ENCODE data around the gene LRRC17. TPM values are rescaled to one million over a fixed set of nuclear protein-coding genes. Genes with fewer than 3 reads are reported as not detected.
"Not testable (repeated sequence)": the region's sequence is repeated elsewhere in the genome, so short reads cannot be mapped to it uniquely, and the experiment has no call there.

The LRRC17 gene
- total RNA-seq, 4 donors from 2014 or later: 0.83 to 3.5 (median 2.6) TPM

DNA sequence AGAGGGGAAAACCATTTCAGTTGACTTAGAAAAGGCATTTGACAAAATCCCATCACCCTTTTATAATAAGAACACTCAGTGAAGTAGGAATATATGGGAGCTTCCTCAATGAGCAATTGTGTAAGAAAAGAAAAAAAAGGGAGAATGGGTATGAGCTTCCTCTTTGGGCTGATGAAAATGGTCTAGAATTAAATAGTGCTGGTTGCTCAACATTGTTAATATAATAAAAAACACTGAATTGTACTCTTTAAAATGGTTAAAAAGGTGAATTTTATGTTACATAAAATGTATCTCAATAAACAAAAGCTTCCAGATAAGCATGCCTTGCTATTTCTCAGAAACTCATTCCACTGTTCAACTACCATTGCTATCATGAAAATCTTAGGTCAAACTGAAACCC, 40.6 kb downstream of the LRRC17 start:
- Histone ChIP-seq H3K36me3 (no peaks in the 10 kb centered on the region), H3K27ac (replicated peaks in 1 of 4) (no peak overlapping the region), H3K4me1 (no peaks in the 10 kb centered on the region), H3K4me3 (no peak overlapping the region), H3K27me3 (no peaks in the 10 kb centered on the region), H3K9me3 (peaks cover 0 to 8% (median 0%) of the 10 kb centered on the region in 4 donors)
- no peak for DNase-seq (ENCODE audit: extremely low spot score)
- TF ChIP-seq CTCF (IDR thresholded peaks at IDR 0.05) (no peak), POLR2AphosphoS5 (IDR thresholded peaks at IDR 0.05) (no peak), POLR2A (IDR thresholded peaks at IDR 0.05; ENCODE audit: low read depth) (no peak), EP300 (IDR thresholded peaks at IDR 0.05) (no peak)
- intact Hi-C loops (cut with DNase I): no loop called here

- H3K27ac ChIP-seq (replicated peaks in 1 of 4); H3K36me3 ChIP-seq; H3K9me3 ChIP-seq; intact Hi-C loops (cut with DNase I); DNase-seq (ENCODE audit: extremely low spot score); H3K4me3 ChIP-seq; H3K27me3 ChIP-seq; H3K4me1 ChIP-seq: not testable (repeated sequence)
- WGBS: 96% methylated on average over 4 of the region's 4 CpGs
Observed at GRCh38 chr7:102954359-102954758, 41.6 kb downstream of the LRRC17 start.

GRCh38 chr7:102958004-102958403, 45.2 kb downstream of the LRRC17 start:
- DNase-seq (ENCODE audit: extremely low spot score); H3K4me1 ChIP-seq; H3K36me3 ChIP-seq; intact Hi-C loops (cut with DNase I); H3K9me3 ChIP-seq; H3K27ac ChIP-seq (replicated peaks in 1 of 4); H3K27me3 ChIP-seq; H3K4me3 ChIP-seq: not testable (repeated sequence)
- 97% methylated on average over 3 of the region's 3 CpGs for WGBS

DNA sequence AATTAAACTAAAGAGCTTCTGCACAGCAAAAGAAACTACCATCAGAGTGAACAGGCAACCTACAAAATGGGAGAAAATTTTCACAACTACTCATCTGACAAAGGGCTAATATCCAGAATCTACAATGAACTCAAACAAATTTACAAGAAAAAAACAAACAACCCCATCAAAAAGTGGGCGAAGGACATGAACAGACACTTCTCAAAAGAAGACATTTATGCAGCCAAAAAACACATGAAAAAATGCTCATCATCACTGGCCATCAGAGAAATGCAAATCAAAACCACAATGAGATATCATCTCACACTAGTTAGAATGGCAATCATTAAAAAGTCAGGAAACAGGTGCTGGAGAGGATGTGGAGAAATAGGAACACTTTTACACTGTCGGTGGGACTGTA, 49.2 kb downstream of the LRRC17 start:
- H3K4me3 ChIP-seq; intact Hi-C loops (cut with DNase I); H3K27ac ChIP-seq (replicated peaks in 1 of 4); H3K4me1 ChIP-seq; DNase-seq (ENCODE audit: extremely low spot score); H3K9me3 ChIP-seq; H3K27me3 ChIP-seq; H3K36me3 ChIP-seq: not testable (repeated sequence)
- 67% methylated on average over 1 of the region's 2 CpGs for WGBS

- DNase-seq (ENCODE audit: extremely low spot score): peak; percentile 34
- 58% methylated on average over 2 of the region's 2 CpGs for WGBS
- no peak overlapping the region for H3K4me3 ChIP-seq
- intact Hi-C loops (cut with DNase I): no loop called here
- H3K27me3 ChIP-seq: no peaks in the 10 kb centered on the region
- no peaks in the 10 kb centered on the region for H3K4me1 ChIP-seq
- no peaks in the 10 kb centered on the region for H3K9me3 ChIP-seq
- H3K27ac ChIP-seq (replicated peaks in 1 of 4): no peak overlapping the region
- H3K36me3 ChIP-seq: no peaks in the 10 kb centered on the region
- no peak for TF ChIP-seq EP300 (IDR thresholded peaks at IDR 0.05)
- no peak for TF ChIP-seq POLR2A (IDR thresholded peaks at IDR 0.05; ENCODE audit: low read depth)
- no peak for TF ChIP-seq POLR2AphosphoS5 (IDR thresholded peaks at IDR 0.05)
- TF ChIP-seq CTCF (IDR thresholded peaks at IDR 0.05): no peak
Observed at GRCh38 chr7:102966465-102966864, 53.7 kb downstream of the LRRC17 start.

GRCh38 chr7:102967798-102968197, 55.0 kb downstream of the LRRC17 start:
- intact Hi-C loops (cut with DNase I): no loop called here
- Histone ChIP-seq H3K36me3 (no peaks in the 10 kb centered on the region), H3K9me3 (no peaks in the 10 kb centered on the region), H3K27ac (replicated peaks in 1 of 4) (no peak overlapping the region), H3K4me3 (no peak overlapping the region), H3K27me3 (no peaks in the 10 kb centered on the region), H3K4me1 (no peaks in the 10 kb centered on the region)
- no peak for TF ChIP-seq POLR2AphosphoS5 (IDR thresholded peaks at IDR 0.05)
- TF ChIP-seq CTCF (IDR thresholded peaks at IDR 0.05): no peak
- no peak for TF ChIP-seq POLR2A (IDR thresholded peaks at IDR 0.05; ENCODE audit: low read depth)
- TF ChIP-seq EP300 (IDR thresholded peaks at IDR 0.05): no peak
- DNase-seq (ENCODE audit: extremely low spot score): peak; percentile 0

All from esophagus muscularis mucosa (tissue), 4 donors.